ENCODE results near the gene FAR1.
"Not testable (repeated sequence)": the region's sequence is repeated elsewhere in the genome, so short reads cannot be mapped to it uniquely, and the experiment has no call there.

The FAR1 gene

DNA sequence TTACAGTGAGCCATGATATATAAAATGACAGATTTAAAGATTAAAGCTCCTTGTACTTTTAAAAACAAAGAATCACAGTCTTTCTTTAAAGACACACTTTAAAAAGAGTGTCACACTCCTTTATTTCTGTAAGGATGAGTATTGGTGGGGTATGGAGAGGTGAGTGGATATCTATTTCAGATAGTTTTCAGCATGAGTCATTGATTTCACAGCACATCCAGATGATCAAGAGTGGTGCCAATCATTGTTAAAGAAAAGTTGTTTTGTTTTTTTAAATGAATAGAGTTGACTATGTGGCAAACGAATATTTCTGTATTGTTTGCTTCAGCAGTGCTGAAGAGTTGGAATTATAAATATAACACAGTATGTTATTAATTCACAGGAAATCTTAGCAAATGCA lies 52.5 kb downstream of the FAR1 start:
- DNase-seq = no peak

DNA sequence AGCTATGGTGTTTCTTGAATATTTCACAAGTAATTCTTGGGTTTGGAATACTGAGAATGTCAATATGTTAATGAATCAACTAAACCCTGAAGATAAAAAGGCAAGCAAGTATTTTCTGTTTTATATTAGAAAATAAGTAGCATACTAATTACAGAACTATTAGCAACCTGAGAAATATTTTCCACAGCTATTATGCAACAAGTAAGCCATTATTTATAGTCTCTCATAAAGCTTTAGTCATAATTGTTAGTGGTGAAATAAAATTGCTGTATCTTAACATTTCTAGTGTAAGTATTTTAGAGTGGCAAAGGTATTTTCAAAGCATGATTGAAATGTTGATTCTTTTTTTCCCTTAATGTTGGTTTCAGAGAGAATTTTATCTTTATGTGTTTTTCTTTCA lies 53.3 kb downstream of the FAR1 start:
- DNase-seq = no peak

DNA sequence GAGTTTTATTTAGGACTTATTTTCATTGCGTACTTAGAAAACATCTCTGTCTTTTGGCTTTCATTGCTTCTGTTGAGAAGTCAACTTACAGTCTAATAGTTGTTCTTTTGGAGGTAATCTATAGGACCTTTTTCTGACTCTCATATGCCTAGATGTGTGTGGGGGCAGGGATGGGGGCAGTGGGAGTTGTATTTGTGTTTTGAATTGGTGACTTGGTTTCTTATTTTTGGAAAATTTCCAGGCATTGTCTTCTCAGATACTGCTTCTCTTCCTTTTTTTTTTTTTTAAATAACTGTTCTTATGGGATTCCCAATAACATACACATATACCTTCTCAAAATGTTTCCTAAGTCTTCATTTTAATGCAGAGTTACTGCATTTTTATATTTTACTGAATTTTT lies 58.0 kb downstream of the FAR1 start:
- DNase-seq = no peak

DNA sequence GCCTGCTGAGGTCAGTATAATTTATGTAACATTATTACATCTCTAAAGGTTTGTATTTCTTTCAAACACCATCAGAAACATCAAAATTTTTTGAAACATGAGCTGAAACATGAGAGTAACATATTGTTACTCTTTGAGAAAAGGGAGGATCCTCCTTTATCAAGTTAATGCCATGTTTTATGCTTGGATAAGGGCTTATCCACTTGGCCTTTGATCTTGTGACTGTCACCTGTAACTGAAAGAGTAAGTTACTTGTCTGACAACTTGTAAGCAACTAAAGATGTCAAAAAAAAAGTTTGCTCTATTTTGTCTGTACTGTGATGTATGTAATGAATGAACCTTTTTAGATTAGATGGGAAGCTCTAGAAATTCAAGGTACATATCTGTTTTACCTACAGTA lies 59.6 kb downstream of the FAR1 start:
- DNase-seq = no peak

DNA sequence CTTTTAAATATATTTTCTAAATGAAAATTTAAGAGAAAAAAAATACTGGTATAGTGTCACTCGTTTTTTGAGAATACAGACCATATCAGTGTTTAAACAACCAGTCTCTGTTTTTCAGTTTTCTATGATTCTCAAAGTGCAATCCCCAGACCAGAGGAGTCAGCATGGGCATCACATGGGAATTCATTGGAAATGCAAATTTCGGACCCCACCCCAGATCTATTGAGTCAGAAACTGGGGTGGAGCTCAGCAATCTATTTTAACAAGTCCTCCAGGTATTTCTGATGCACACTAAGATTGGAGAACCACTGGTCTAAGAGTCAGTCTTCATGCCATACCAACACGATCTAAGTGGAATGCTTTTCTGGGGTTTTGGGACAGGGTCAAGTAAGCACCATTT lies 66.1 kb downstream of the FAR1 start:
- no peak for DNase-seq

DNA sequence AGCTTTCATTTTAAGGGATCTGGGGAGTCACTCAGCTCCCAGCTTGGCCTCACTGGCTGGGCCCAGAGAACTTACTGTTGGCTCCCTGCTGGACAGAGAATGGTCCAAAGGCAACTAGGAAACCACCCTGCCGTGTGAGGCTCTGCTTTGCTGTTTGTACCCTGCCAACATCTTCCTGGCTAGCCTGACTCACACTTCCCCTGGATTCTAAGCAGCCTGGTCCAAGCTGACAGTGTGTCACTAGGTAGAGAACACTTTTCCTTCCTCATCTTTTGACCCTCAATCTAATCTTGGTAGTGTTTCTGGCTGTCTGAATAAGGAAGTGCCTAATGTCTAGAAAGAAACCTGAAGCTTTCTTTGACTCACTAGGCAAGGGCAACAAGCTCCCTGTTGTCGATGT lies 76.7 kb downstream of the FAR1 start:
- no peak for DNase-seq

DNA sequence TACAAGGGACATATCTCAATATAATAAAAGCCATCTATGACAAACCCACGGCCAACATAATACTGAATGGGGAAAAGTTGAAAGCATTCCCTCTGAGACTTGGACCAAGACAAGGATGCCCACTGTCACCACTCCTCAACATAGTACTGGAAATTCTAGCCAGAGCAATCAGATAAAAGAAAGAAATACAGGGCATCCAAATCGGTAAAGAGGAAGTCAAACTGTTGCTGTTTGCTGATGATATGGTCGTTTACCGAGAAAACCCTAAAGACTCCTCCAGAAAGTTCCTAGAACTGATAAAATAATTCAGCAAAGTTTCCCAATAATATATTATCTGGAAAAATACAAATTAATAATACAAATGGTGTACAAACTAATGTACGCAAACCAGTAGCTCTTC lies 84.8 kb downstream of the FAR1 start:
- DNase-seq = not testable (repeated sequence)

DNA sequence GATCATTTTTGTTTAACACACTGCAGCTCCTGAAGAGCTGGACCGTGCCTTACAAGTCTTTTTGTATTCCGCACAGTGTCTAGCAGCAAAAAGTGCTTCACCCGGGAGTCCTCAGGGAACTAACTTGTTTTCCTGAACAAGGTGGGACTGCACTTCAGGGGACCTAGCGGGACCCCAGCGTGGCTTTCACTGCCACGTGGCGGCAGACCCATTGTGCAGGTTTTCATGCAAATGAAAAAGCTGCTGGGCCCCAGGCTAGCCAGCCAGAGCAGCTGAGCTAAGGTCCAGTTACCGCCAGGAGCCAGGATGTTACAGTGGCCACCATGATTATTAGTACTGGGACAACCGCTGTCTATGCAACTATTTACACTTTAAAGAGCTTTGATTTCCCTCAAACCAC lies 90.6 kb downstream of the FAR1 start:
- DNase-seq = no peak

DNA sequence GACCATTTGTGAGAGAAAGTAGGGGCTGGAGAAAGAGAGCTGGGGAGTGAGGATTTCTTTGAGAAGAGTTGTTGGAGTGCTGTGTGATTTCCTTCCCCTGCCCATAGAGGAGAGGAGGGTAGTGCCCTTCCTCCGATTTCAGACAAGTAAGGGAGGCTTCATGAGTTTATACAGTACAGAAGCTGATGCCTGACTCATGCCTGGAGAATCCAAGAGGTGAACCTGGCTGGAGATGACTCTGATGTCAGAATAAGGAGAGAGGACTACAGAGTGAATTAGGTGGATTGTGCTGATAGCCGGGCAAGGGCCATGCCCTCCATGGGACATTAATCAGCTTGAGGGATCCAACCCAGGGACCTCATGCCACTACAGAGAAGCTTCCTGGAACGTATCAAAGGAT lies 91.6 kb downstream of the FAR1 start:
- no peak for DNase-seq

DNA sequence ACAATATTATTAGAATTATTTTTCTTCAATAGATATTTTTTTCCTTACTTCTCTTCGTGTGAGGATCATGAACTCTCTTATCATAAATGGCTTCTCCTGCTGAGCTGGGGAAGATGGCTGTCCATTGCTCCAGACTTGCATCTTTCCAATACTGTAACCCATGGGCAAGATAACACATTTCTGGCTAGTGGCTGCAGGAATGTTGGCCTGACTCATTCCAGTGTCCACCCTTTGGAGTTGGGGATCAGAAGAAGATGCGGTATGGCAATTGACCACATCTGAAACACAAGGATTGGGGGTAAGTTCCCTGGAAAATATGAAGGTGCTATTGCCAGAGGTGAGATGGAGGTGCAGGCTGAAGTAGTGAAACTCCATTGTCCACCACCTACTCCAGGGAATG lies 92.8 kb downstream of the FAR1 start:
- DNase-seq = no peak

DNA sequence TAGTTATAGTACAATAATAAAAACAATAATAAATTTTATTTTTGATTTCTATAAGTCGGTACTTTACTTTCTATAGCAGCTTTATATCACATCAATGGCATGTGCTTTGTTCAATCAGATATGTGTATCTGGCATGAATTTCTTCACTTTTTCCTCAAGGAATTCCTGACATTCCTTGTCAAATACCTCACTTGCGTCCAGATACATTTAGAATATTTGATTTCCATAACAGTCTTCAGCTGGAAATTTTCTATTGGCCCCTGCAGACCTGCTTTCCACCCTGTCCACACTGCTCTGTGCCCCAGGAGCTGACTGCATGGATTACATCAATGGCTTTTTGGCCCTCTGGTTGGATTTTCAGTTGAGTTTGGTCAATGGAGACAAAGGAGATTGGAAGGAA lies 93.2 kb downstream of the FAR1 start:
- no peak for DNase-seq

DNA sequence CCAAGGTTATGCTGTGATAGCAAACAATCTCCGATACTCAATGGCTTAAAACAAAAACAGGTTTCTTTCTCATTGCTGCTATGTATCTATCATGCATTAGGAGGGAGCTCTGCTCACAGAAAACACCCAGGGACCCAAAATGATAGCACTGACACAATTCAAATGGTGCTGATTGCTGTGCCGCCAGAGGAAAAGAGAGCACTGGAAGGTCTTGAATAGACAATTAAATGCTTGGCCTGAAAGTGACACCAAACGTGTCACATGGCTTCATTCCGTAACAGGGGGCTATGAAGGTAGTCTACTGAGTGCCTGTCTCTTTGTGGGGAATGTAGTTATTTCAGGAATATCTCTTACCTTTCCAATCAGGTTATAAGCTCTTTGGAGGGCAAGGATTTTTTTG lies 94.2 kb downstream of the FAR1 start:
- no peak for DNase-seq

DNA sequence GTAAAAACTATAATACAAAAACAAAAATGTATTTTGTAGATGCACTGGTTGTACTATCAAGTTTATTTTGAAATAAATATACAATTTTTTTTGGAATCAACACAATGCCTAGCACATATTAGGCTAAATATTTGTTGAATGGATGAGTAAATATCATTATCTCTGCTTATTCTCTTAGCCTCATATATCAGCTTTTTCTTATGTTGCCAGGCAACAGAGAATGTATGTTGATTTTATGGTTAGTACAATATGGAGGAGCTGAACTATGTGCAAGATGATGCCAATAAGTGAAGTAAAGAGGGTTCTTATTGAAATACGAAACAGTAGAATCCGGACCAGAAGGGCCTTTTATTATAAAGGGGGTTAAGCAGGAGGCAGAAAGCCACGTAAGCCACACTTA lies 94.9 kb downstream of the FAR1 start:
- DNase-seq = no peak

DNA sequence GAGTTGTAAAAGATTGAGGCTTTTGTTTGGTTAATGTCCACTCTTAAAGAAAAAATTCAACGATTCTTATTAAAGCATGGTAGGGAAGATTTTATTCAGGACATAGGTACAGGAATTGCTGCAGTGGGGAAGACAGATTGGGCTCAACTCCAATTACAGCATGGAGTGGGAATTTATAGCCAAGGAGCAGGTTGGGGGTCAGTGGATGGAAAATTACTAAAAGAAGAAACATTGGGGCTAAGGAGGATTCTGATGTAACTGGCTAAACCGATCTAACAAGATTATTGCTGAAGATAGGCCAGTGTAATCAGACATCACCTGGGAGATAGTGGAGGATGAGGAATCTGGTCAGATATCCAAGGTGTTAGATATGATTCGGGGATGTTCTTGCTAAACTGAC lies 97.4 kb downstream of the FAR1 start:
- no peak for DNase-seq

DNA sequence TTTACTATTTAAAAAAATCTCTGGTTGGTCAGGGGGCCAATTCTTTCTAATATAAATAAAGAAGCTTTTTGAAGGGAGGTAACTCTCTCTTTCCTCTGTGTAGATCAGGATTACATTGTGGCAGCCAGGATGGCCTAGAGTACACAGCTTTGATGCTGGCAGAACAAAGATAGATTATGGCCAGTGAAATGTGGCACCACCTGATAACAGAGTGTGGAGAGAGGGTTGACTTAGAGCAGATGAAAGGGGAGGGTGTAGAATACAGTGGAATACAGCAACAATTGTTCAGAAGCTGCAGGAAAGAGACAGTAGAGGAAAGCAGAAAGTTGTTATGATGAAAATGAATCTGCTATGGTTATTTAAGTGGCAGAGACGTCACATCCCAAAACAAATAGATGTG lies 99.0 kb downstream of the FAR1 start:
- no peak for DNase-seq

DNA sequence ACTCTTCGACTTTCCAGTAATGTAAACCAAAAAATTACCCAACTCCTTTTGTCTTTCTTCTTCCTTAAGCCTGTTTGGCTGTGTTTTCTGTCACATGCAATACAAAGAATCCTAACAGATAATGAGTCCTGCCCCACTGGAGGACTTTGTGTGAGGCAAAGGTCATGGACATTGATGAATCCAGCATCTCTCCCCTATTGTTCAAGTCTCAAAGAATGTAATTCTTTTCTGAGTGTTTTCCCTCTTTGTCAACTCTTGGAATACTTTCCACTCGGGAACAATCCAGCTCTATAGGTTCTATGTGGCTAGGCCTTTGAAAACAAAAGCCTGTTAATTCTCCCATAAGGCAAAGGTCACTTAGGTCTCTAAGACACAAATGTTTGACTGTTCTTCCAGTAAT lies 100.7 kb downstream of the FAR1 start:
- no peak for DNase-seq

DNA sequence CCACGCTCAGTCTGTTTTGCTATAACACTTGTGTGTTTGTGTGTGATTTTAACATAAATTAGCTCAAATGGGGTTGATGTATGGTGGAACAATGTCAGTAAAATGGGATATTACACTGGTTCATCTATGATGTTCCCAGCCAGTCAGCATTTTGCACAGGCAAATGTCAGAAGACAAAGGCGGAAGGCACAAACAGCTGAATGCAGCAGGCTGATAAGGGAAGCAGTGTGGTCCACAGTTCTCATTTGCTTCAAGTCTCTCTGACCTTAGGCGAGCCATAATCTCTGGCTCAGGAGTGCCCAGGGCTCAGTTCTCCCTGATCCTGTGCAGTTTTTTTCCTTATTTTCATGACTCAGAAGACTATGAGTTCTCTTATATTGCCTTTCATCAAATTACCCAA lies 102.7 kb downstream of the FAR1 start:
- no peak for DNase-seq

DNA sequence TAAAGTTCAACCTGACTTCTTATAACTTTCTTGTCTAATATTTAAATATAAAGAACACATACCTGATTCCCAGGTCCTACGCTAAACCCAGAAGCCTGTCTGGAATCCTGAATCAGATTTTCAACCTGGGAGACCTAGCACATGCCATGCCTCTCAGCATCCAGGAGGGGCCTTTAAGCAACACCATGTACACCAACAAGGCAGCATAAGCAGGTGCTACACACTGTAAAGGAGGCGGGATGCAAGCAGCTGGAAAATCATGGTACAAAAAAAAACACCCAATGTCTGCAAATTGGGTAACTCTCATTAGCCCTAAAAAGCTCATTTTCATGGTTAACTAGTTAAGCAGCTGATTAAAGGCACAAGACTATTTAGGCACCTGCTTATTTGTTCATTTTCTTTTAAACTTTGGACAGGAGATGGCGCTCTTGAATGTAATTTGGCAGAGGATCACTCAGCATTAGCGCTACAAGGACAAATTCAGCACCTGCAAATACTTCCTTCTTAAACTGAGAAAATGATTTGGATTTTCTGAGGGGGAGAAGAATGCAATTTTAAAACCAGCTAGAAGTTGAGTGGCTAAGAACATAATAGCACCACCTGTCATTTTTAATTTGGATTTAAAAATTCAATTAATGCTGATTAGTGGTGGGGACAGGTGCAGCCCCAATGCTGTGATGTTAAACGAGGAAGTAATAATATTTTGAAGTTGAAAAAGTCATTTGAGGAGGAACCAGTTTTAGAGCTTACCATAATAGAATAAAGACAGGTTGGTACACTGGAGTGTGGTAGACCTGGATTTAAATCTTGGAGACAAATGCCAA lies 104.0 kb downstream of the FAR1 start:
- DNase-seq = no peak

DNA sequence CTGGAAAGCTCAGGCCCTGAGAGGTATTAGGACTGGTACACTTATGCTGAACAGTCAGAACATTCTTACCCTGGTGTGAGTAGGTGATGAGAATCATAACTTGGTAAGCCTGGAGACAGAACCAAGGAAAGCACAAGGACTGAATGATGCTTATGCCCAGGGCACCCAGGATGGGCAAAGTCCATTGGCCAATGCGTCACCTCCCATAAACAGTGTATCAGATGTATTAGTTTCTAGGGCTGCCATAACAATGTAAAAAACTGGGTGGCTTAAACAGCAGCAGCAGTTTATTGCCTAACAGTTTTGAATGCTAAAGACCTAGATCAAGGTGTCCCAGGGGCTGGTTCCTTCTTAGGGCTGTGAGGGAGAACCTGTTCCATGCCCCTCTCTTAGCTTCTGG lies 107.0 kb downstream of the FAR1 start:
- no peak for DNase-seq

DNA sequence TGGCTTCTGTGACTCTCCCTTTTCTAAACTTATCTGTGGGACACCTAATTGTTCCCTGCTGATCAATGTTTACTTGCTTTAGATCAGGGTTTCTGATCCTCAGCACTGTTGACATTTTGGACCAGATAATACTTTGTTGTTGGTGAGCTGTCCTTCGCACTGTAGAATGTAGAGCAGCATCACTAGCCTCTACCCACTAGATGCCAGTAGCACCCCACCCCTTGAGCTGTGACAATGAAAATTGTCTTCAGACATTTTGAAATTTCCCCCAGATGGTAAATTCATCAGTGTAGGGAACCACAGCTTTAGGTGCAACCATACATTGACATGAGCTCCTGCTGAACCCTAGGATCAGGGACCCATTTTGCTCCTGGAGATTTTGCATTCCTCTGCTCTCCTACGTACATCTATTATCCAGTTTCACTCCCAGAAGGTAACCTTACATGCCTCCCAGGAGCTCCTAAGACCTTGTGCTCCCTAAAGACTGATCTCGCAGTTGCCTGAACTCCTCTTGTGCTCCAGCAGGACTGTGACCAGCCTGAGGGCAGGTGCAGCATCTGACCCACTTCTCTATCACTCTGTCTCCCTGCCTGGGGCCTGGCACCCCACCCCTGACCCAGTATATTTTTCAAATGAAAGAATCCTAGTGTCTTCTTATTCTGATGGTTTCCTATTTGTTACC lies 107.8 kb downstream of the FAR1 start:
- DNase-seq = peak in 2 of 4 experiments; percentile 21 to 53

DNA sequence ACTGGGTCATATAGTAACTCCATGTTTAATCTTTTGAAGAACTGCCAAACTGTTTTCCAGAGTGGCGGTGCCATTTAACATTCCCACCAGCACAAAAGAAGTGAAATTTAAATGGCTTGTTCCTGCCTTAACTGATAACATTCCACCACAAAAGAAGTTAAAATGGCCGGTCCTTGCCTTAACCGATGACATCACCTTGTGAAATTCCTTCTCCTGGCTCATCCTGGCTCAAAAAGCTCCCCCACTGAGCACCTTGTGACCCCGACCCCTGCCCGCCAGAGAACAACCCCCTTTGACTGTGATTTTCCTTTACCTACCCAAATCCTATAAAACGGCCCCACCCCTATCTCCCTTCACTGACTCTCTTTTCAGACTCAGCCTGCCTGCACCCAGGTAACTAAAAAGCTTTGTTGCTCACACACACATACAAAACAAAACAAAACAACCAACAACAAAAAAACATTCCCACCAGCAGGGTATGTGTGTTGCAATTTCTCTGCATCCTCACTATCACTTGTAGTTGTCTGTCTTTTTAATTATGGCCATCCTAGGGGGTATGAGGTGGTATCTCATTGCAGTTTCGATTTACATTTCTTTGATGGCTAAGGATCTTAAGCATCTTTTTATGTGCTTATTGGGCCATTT lies 109.0 kb downstream of the FAR1 start:
- no peak for DNase-seq

DNA sequence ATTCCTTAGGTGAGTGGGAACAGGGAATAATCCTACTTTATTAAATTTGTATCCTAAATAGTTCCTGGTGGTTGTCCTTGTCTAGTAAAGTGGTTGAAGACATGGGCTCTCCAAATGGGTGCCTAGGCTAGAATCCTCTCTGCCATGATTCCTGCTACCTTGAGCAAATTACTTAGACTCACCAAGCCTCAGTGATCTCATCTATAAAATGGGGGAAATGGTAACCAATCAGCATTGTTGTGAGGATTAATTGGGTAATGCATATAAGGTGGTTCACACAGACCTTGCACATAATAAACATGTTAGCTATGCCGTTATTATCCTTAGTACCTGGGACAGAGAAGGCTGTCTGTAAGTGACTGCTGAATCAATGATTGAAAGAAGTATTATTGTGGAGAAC lies 109.9 kb downstream of the FAR1 start:
- no peak for DNase-seq

DNA sequence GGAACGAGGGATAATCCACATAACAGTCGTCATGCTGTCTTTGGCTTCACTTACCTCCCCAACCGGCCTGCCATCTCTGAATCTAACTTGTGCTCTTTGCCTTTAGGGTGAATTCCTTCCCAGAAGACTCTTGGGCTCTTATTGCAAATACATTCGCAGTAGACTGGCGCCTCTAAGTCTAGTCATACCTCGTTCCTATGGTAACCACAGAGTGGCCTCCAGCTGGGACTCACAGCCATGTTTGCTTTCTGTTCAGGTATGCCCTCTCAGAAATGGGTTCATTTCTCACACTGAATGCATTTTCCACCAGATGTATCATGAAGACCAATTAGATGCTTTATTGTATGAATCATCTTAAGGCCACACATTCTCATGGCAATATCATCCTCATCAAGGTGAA lies 112.7 kb downstream of the FAR1 start:
- no peak for DNase-seq
